GM12878 (cell line): ENCODE measurements around the gene DCPS. TPM values are rescaled to one million over a fixed set of nuclear protein-coding genes. Genes with fewer than 3 reads are reported as not detected.

ENCODE experiments used
- ATAC-seq: fragments of 200-7000 bp; cut with Tn5 transposase; 3 replicates; pipeline ENCODE4 v1.9.1; 2020; ENCODE audit warnings: mild to moderate bottlenecking, moderate library complexity
- BruUV-seq: library from RNA; stranded (reverse); fragments of 400-500 nt; replicated peaks from 2 replicates; lab custom pipeline; 2021; lab: Mats Ljungman, UMichigan
- CTCF ChIA-PET: fragments of 300-600 bp; sonication (Branson Sonifier 250); formaldehyde crosslinking; extraction: SDS; loops from one replicate; lab custom pipeline; 2021; ENCODE audit warnings: inconsistent platforms; lab: Yijun Ruan, JAX
- POLR2A ChIA-PET: fragments of 350-600 bp; formaldehyde crosslinking; extraction: SDS; loops from one replicate; lab custom pipeline; 2021; ENCODE audit warnings: inconsistent platforms; lab: Charles Lee
- RAD21 ChIA-PET: fragments of 300-600 bp; sonication (Branson Sonifier 250); formaldehyde crosslinking; loops from one replicate; lab custom pipeline; 2023; ENCODE audit warnings: antibody characterized with exemption; ENCODE audit not compliant: unreplicated experiment; lab: Charles Lee
- SMC1A ChIA-PET: fragments of 300-600 bp; sonication (Branson Sonifier 250); formaldehyde crosslinking; loops from one replicate; lab custom pipeline; 2023; ENCODE audit not compliant: unreplicated experiment, uncharacterized antibody; lab: Charles Lee
- DNase-seq: peaks from one replicate; pipeline ENCODE4 v3.0.0-alpha.2; 2011; ENCODE audit warnings: low read depth, low spot score
- FAIRE-seq: peaks from 3 replicates; lab custom pipeline; 2011; peaks lifted over from hg19 to GRCh38; lab: Jason Lieb, UNC
- H2AFZ ChIP-seq: 2 replicates; pipeline ENCODE4 v1.6.0; 2011; ENCODE audit warnings: low read depth, low read length, control low read depth; ENCODE audit not compliant: control insufficient read depth
- H3K27ac ChIP-seq: 2 replicates; pipeline ENCODE4 v1.5.1; 2011; ENCODE audit warnings: control low read depth; ENCODE audit not compliant: control insufficient read depth, insufficient read depth
- H3K27me3 ChIP-seq, 2 experiments: replicated peaks in 1 of 2; 2 replicates each; pipeline versions ENCODE4 v1.6.0 to v1.6.1; 2011; ENCODE audit warnings: low read length in 1 of 2; ENCODE audit not compliant: control insufficient read depth in 2 of 2, insufficient read depth in 2 of 2
- H3K36me3 ChIP-seq, 2 experiments: 2 replicates each; pipeline ENCODE4 v1.5.1; 2011; ENCODE audit warnings: low read length in 1 of 2; ENCODE audit not compliant: control insufficient read depth in 2 of 2, insufficient read depth in 2 of 2
- H3K4me1 ChIP-seq: 2 replicates; pipeline ENCODE4 v1.6.1; 2011; ENCODE audit warnings: mild to moderate bottlenecking, low read length, moderate library complexity, mixed read lengths; ENCODE audit not compliant: control insufficient read depth, insufficient read depth
- H3K4me2 ChIP-seq: 2 replicates; pipeline ENCODE4 v1.6.0; 2011; ENCODE audit warnings: control low read depth; ENCODE audit not compliant: control insufficient read depth, insufficient read depth
- H3K4me3 ChIP-seq: fragments of 200-600 bp; sonication (generic); 2 replicates; pipeline ENCODE4 v1.5.1; 2016
- H3K79me2 ChIP-seq: 2 replicates; pipeline ENCODE4 v1.6.0; 2011; ENCODE audit warnings: low read length; ENCODE audit not compliant: control insufficient read depth, insufficient read depth
- H3K9ac ChIP-seq: 2 replicates; pipeline ENCODE4 v1.8.0; 2011; ENCODE audit warnings: low read length, control low read depth, mixed read lengths; ENCODE audit not compliant: control insufficient read depth, insufficient read depth
- H3K9me3 ChIP-seq: replicated peaks from 3 replicates; pipeline ENCODE4 v1.5.1; 2011; ENCODE audit warnings: mild to moderate bottlenecking, low read length; ENCODE audit not compliant: control insufficient read depth, insufficient read depth
- H4K20me1 ChIP-seq: 2 replicates; pipeline ENCODE4 v1.6.0; 2011; ENCODE audit not compliant: control insufficient read depth, insufficient read depth
- CBFB ChIP-seq: IDR thresholded peaks from 2 replicates; pipeline ENCODE4 v1.6.1; 2016; ENCODE audit warnings: antibody characterized with exemption, low read depth
- CREB1 ChIP-seq: IDR thresholded peaks from 2 replicates; pipeline ENCODE4 v1.6.1; 2012; ENCODE audit warnings: low read depth, mild to moderate bottlenecking, inconsistent platforms
- EZH2 ChIP-seq: IDR thresholded peaks from 2 replicates; pipeline ENCODE4 v1.6.1; 2012; ENCODE audit warnings: low read depth, mild to moderate bottlenecking, control low read depth, inconsistent platforms, low read length, borderline replicate concordance; ENCODE audit not compliant: control insufficient read depth
- HCFC1 ChIP-seq: fragments of 150-350 bp; IDR thresholded peaks from 2 replicates; pipeline ENCODE4 v1.6.1; 2014; ENCODE audit warnings: low read length
- HDAC2 ChIP-seq: fragments of 200-600 bp; sonication (generic); IDR thresholded peaks from 2 replicates; pipeline ENCODE4 v1.6.1; 2017
- IRF4 ChIP-seq: IDR thresholded peaks from 2 replicates; pipeline ENCODE4 v1.6.1; 2011; ENCODE audit warnings: low read depth, low read length
- JUND ChIP-seq: IDR thresholded peaks from 2 replicates; pipeline ENCODE4 v1.6.1; 2012; ENCODE audit warnings: low read depth, mild to moderate bottlenecking, low read length, improper control_type of control experiment, moderate library complexity
- MYC ChIP-seq: IDR thresholded peaks from 2 replicates; pipeline ENCODE4 v1.6.1; 2011; ENCODE audit warnings: mild to moderate bottlenecking, low read length, moderate library complexity, inconsistent platforms; ENCODE audit not compliant: insufficient read depth, insufficient replicate concordance, insufficient read length, severe bottlenecking
- NFIC ChIP-seq: IDR thresholded peaks from 2 replicates; pipeline ENCODE4 v1.6.1; 2012; ENCODE audit warnings: low read depth, mild to moderate bottlenecking, inconsistent platforms, low read length, moderate library complexity
- PAX8 ChIP-seq: fragments of 450-650 bp; IDR thresholded peaks from 2 replicates; pipeline ENCODE4 v1.6.1; 2017; ENCODE audit warnings: mild to moderate bottlenecking, moderate library complexity
- SUPT20H ChIP-seq: IDR thresholded peaks from 2 replicates; pipeline ENCODE4 v1.6.1; 2011; ENCODE audit warnings: low read depth, mild to moderate bottlenecking, low read length, moderate library complexity, borderline replicate concordance; ENCODE audit not compliant: control insufficient read depth
- TARDBP ChIP-seq: IDR thresholded peaks from 2 replicates; pipeline ENCODE4 v1.6.1; 2016; ENCODE audit warnings: borderline replicate concordance
- WRNIP1 ChIP-seq: IDR thresholded peaks from 2 replicates; pipeline ENCODE4 v1.6.1; 2011; ENCODE audit warnings: low read depth, low read length, improper control_type of control experiment, borderline replicate concordance
- YY1 ChIP-seq: IDR thresholded peaks from 2 replicates; pipeline ENCODE4 v1.6.1; 2011; ENCODE audit warnings: low read depth, mild to moderate bottlenecking, low read length
- ZNF274 ChIP-seq: IDR thresholded peaks from one replicate; pipeline ENCODE4 v1.8.0; 2011; ENCODE audit not compliant: insufficient read length, insufficient read depth
- WGBS: methylation state at CpG from one replicate; pipeline ENCODE4 v1.1.6; 2016; ENCODE audit warnings: low lambda C conversion rate; ENCODE audit not compliant: insufficient replicate concordance, insufficient coverage; ENCODE audit errors: missing lambda C conversion rate; 5-methylcytosine and 5-hydroxymethylcytosine counted together
- in situ Hi-C: fragments of 300-500 bp; cut with MboI; formaldehyde crosslinking; loops from 9 replicates; pipeline ENCODE4 v1.14.3; 2018; ENCODE audit warnings: mixed read lengths
- intact Hi-C: fragments of 100-400 bp; cut with micrococcal nuclease; formaldehyde crosslinking; loops from one replicate; pipeline ENCODE4 v1.14.2; 2022; ENCODE audit not compliant: unreplicated experiment
- polyA plus RNA-seq, 11 experiments: library from polyadenylated mRNA; depleted of rRNA in 4 of 11; unstranded in 6 of 11; stranded (reverse) in 5 of 11; fragments of >200 nt; fragmentation: Nextera tagmentation in 4 of 11; fragmentation: Illumina TruSeq in 1 of 11; extraction: Ambion mirVana in 4 of 11; extraction: Trizol in 1 of 11; gene quantifications; 1 replicate in 1 of 11; 2 replicates in 10 of 11; pipeline versions ENCODE4 v1.2.1 to v1.2.3, GENCODE V29; 2011 to 2016; ENCODE audit warnings: inconsistent platforms in 2 of 11, missing spikeins in 2 of 11, low read depth in 1 of 11
- total RNA-seq, 4 experiments: library from RNA; depleted of rRNA in 3 of 4; stranded (reverse); fragments of >200 nt in 3 of 4; fragmentation: Illumina TruSeq in 1 of 4; extraction: Trizol in 1 of 4; gene quantifications; 2 replicates each; pipeline versions ENCODE4 v1.2.1 to v1.2.3, GENCODE V29; 2013 to 2021
- TF ChIP-seq, protein P1 (sequence below): fragments of 450-650 bp; IDR thresholded peaks from 2 replicates; pipeline ENCODE4 v1.6.1; 2014; ENCODE audit warnings: mild to moderate bottlenecking
- TF ChIP-seq, protein P2 (sequence below): fragments of 450-650 bp; IDR thresholded peaks from 2 replicates; pipeline ENCODE4 v1.6.1; 2016; ENCODE audit warnings: mild to moderate bottlenecking

DCPS gene
- total and polyA plus RNA-seq, 10 of the 15 experiments (the other 5 are each of a cell fraction or from before 2014, with no cell fraction given), result 23.5 to 101 (median 67.4) TPM

DNA sequence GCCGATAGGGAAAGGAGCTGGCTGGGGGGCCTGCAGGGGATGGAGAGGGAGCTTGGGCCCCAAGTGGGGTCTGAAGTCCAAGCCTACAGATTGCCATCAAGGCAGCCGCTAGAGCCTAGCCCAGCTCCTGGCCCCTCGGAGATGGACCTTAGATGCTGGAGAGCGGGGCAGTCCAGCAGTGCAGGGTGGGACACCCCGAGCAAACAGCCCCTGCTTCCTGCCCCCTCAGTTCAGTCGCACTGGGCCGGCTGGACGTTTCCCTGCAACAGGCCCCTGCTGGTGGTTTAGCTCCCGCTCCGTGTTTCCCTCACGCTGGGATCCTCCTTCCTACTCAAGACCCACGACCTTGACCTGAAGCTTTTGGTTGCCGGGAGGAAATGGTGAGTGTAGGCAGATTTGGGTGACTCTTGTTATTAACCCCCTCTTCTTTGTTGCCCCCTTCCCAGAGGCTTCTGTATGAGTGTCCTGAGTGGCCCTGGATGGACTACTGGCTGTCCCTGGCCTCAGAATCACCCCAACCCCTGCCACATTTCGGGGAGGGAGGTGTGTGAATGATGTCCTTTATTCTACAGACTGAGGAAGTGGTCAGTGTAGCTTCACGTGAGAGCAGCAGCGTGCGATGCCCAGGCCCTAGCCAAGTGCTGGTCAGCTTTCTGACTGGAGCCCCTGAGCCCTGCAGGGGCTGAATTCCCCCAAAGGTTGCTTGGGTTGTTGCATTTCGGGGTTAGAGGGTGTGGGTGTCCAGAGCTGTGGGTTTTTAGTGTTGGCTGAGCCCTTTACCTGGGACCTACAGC, 54.3 kb downstream of the DCPS start:
- ChIA-PET SMC1A (no interaction called here), POLR2A (interaction anchor here (1.3 kb wide), 1 partner anchor 10 kb away, joined by 4 read pairs; no protein-coding TSS in a partner anchor), CTCF (interaction anchor here (5.2 kb wide), 1 partner anchor 47 kb away, joined by 22 read pairs; no protein-coding TSS in a partner anchor), RAD21 (no interaction called here)
- no peaks in the 10 kb centered on the region for H3K9me3 ChIP-seq
- H3K4me1 ChIP-seq, result peaks cover 16% of the 10 kb centered on the region
- no TSS peak for BruUV-seq
- no peak for FAIRE-seq
- no peak for DNase-seq
- peaks cover 13% of the 10 kb centered on the region for H3K79me2 ChIP-seq
- no peak overlapping the region for H3K9ac ChIP-seq
- no peak overlapping the region for H3K4me2 ChIP-seq
- intact Hi-C loops, result loop anchor here (5.0 kb wide), 1 partner anchor 59 kb away; no protein-coding TSS in a partner anchor
- TF ChIP-seq CBFB (no peak), SUPT20H (no peak), HCFC1 (no peak), NFIC (no peak), CREB1 (no peak), TARDBP (no peak), WRNIP1 (no peak), HDAC2 (no peak), IRF4 (no peak), YY1 (no peak), PAX8 (no peak), ZNF274 (no peak), MYC (no peak), JUND (no peak), EZH2 (no peak)
- TF ChIP-seq, protein P1, sequence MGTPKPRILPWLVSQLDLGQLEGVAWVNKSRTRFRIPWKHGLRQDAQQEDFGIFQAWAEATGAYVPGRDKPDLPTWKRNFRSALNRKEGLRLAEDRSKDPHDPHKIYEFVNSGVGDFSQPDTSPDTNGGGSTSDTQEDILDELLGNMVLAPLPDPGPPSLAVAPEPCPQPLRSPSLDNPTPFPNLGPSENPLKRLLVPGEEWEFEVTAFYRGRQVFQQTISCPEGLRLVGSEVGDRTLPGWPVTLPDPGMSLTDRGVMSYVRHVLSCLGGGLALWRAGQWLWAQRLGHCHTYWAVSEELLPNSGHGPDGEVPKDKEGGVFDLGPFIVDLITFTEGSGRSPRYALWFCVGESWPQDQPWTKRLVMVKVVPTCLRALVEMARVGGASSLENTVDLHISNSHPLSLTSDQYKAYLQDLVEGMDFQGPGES, result no peak
- TF ChIP-seq, protein P2, sequence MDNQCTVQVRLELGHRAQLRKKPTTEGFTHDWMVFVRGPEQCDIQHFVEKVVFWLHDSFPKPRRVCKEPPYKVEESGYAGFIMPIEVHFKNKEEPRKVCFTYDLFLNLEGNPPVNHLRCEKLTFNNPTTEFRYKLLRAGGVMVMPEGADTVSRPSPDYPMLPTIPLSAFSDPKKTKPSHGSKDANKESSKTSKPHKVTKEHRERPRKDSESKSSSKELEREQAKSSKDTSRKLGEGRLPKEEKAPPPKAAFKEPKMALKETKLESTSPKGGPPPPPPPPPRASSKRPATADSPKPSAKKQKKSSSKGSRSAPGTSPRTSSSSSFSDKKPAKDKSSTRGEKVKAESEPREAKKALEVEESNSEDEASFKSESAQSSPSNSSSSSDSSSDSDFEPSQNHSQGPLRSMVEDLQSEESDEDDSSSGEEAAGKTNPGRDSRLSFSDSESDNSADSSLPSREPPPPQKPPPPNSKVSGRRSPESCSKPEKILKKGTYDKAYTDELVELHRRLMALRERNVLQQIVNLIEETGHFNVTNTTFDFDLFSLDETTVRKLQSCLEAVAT, result no peak
- H3K27ac ChIP-seq, result no peak overlapping the region
- no peaks in the 10 kb centered on the region for H3K27me3 ChIP-seq
- no peak overlapping the region for H3K4me3 ChIP-seq
- H4K20me1 ChIP-seq, result no peaks in the 10 kb centered on the region
- ATAC-seq, result no peak
- 78% methylated on average over 18 of the region's 18 CpGs for WGBS
- H2AFZ ChIP-seq, result no peak overlapping the region
- no peaks in the 10 kb centered on the region for H3K36me3 ChIP-seq
- in situ Hi-C loops, result no loop called here
